WTC11 (cell line): Measurements from ENCODE around the gene IGFALS. TPM values are rescaled to one million over a fixed set of nuclear protein-coding genes. Genes with fewer than 3 reads are reported as not detected.

Experiments
- ATAC-seq: fragments of 200-7000 bp; cut with Tn5 transposase; 2 replicates; pipeline ENCODE4 v1.10.0; 2021; ENCODE audit warnings: mild to moderate bottlenecking, moderate library complexity
- CTCF ChIA-PET: fragments of 300-600 bp; sonication (Branson Sonifier 250); formaldehyde crosslinking; loops from one replicate; lab custom pipeline; 2021; ENCODE audit warnings: antibody characterized with exemption; lab: Charles Lee
- POLR2A ChIA-PET: fragments of 350-600 bp; sonication (Branson Sonifier 250); formaldehyde crosslinking; loops from one replicate; lab custom pipeline; 2021; ENCODE audit warnings: antibody characterized with exemption; lab: Charles Lee
- DNase-seq: peaks from one replicate; pipeline ENCODE4 v3.0.0; 2021; ENCODE audit warnings: low spot score
- H3K27ac Mint-ChIP-seq: 2 replicates; pipeline ENCODE4 v1.8.0; 2021; ENCODE audit warnings: mixed read lengths
- H3K27me3 Mint-ChIP-seq: 2 replicates; pipeline ENCODE4 v1.8.0; 2021; ENCODE audit warnings: low read depth, mild to moderate bottlenecking, moderate library complexity, mixed read lengths
- H3K36me3 Mint-ChIP-seq: 2 replicates; pipeline ENCODE4 v1.8.0; 2021; ENCODE audit warnings: mixed read lengths
- H3K4me1 Mint-ChIP-seq: 2 replicates; pipeline ENCODE4 v1.8.0; 2022; ENCODE audit warnings: mixed read lengths
- H3K4me3 Mint-ChIP-seq: 2 replicates; pipeline ENCODE4 v1.8.0; 2021; ENCODE audit warnings: mild to moderate bottlenecking, moderate library complexity, mixed read lengths
- H3K9me3 Mint-ChIP-seq: 2 replicates; pipeline ENCODE4 v1.8.0; 2021; ENCODE audit warnings: mixed read lengths
- ESRRA ChIP-seq: sonication (generic); formaldehyde crosslinking; IDR thresholded peaks from 2 replicates; pipeline ENCODE4 v1.8.1; 2022; ENCODE audit warnings: mild to moderate bottlenecking, missing genetic modification reagents, borderline replicate concordance
- HMGA2 ChIP-seq: fragments of 250-450 bp; sonication (Bioruptor Pico); IDR thresholded peaks from 2 replicates; pipeline ENCODE4 v1.4.0; 2021; ENCODE audit warnings: mild to moderate bottlenecking, moderate library complexity
- RORB ChIP-seq: fragments of 250-450 bp; sonication (Bioruptor Pico); IDR thresholded peaks from 2 replicates; pipeline ENCODE4 v1.9.0; 2021; ENCODE audit warnings: mild to moderate bottlenecking
- SOX15 ChIP-seq: fragments of 250-450 bp; sonication (Bioruptor Pico); IDR thresholded peaks from 2 replicates; pipeline ENCODE4 v1.9.0; 2021; ENCODE audit warnings: mild to moderate bottlenecking
- TEAD1 ChIP-seq: sonication (generic); formaldehyde crosslinking; IDR thresholded peaks from 2 replicates; pipeline ENCODE4 v1.8.0; 2022; ENCODE audit warnings: mild to moderate bottlenecking, missing genetic modification reagents
- ZNF219 ChIP-seq: sonication (generic); formaldehyde crosslinking; IDR thresholded peaks from 2 replicates; pipeline ENCODE4 v1.8.0; 2023; ENCODE audit warnings: missing genetic modification reagents, mild to moderate bottlenecking, borderline replicate concordance
- ZNF232 ChIP-seq: sonication (generic); formaldehyde crosslinking; IDR thresholded peaks from 2 replicates; pipeline ENCODE4 v1.8.0; 2022; ENCODE audit warnings: mild to moderate bottlenecking, missing genetic modification reagents
- total RNA-seq: library from RNA; stranded (reverse); gene quantifications from 3 replicates; pipeline ENCODE4 v1.2.3, GENCODE V29; 2021
- TF ChIP-seq, protein P1 (sequence below): sonication (generic); formaldehyde crosslinking; IDR thresholded peaks from 2 replicates; pipeline ENCODE4 v1.8.1; 2023; ENCODE audit warnings: mild to moderate bottlenecking, missing genetic modification reagents, moderate library complexity
- TF ChIP-seq, protein P2 (sequence below): sonication (generic); formaldehyde crosslinking; IDR thresholded peaks from 2 replicates; pipeline ENCODE4 v1.8.0; 2023; ENCODE audit warnings: mild to moderate bottlenecking, missing genetic modification reagents
- TF ChIP-seq, protein P3 (sequence below): sonication (generic); formaldehyde crosslinking; IDR thresholded peaks from 2 replicates; pipeline ENCODE4 v1.8.0; 2022; ENCODE audit warnings: mild to moderate bottlenecking, missing genetic modification reagents
- TF ChIP-seq, protein P4 (sequence below): sonication (generic); formaldehyde crosslinking; IDR thresholded peaks from 2 replicates; pipeline ENCODE4 v1.8.1; 2022; ENCODE audit warnings: missing genetic modification reagents, borderline replicate concordance
- TF ChIP-seq, protein P5 (sequence below): sonication (generic); formaldehyde crosslinking; IDR thresholded peaks from 2 replicates; pipeline ENCODE4 v1.8.1; 2023; ENCODE audit warnings: mild to moderate bottlenecking, missing genetic modification reagents, moderate library complexity
- TF ChIP-seq, protein P6 (sequence below): sonication (generic); formaldehyde crosslinking; IDR thresholded peaks from 2 replicates; pipeline ENCODE4 v1.8.0; 2022; ENCODE audit warnings: mild to moderate bottlenecking, missing genetic modification reagents
- TF ChIP-seq, protein P7 (sequence below): fragments of 250-450 bp; sonication (Bioruptor Pico); IDR thresholded peaks from 2 replicates; pipeline ENCODE4 v1.9.0; 2021; ENCODE audit warnings: moderate library complexity, mild to moderate bottlenecking, inconsistent platforms, borderline replicate concordance
- TF ChIP-seq, protein P8 (sequence below): sonication (generic); formaldehyde crosslinking; IDR thresholded peaks from 2 replicates; pipeline ENCODE4 v1.8.0; 2022; ENCODE audit warnings: missing genetic modification reagents
- TF ChIP-seq, protein P9 (sequence below): sonication (generic); formaldehyde crosslinking; IDR thresholded peaks from 2 replicates; pipeline ENCODE4 v1.8.1; 2022; ENCODE audit warnings: low read depth, missing genetic modification reagents, borderline replicate concordance

The IGFALS gene
- total RNA-seq, 1 experiment from 2014 or later: not detected

DNA sequence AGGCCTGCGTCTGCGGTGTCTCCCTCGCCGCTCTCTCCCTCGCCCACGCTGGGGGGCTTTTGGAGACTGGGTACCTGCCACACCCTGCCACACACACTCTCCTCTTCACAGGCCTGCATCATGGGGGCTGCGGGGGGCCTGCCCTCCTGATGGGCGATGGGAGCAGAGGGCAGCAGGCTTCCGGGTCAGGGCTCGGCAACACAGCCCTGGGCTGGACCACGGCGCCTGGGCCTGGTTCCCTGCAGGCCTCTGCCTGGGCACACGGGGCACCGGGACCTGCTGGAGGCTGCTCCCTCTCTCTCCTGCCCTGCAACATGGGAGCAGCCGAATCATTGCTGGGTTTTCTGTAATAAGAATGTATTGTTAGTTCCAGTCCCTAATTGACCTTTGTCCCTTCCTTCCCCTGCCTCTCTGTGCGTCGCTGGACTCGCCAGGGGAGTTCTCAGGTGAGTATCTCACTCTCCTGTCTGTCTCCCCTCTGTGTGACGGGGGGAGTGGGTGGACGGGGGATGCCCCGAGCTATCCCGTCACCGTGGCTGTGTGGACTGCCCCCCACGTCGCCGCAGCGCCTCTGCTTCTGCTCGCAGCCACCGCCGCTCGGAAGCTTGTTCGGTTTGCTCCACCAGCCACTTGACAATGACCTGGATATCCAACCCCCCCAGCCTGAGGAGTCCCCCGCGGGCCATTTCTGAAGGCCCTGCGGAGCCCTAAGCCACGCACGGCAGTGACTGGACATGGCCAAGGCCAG, 35.6 kb downstream of the IGFALS start:
- Mint-ChIP-seq H3K27ac (no peak overlapping the region), H3K4me3 (no peak overlapping the region), H3K36me3 (peaks cover 4% of the 10 kb centered on the region; the same call in 1 of the 2 replicates), H3K9me3 (no peaks in the 10 kb centered on the region), H3K4me1 (no peaks in the 10 kb centered on the region), H3K27me3 (no peaks in the 10 kb centered on the region)
- ChIA-PET CTCF (no interaction called here), POLR2A (no interaction called here)
- TF ChIP-seq, protein P1, sequence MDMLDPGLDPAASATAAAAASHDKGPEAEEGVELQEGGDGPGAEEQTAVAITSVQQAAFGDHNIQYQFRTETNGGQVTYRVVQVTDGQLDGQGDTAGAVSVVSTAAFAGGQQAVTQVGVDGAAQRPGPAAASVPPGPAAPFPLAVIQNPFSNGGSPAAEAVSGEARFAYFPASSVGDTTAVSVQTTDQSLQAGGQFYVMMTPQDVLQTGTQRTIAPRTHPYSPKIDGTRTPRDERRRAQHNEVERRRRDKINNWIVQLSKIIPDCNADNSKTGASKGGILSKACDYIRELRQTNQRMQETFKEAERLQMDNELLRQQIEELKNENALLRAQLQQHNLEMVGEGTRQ (CRISPR knock-in tag): no peak
- TF ChIP-seq, protein P2, sequence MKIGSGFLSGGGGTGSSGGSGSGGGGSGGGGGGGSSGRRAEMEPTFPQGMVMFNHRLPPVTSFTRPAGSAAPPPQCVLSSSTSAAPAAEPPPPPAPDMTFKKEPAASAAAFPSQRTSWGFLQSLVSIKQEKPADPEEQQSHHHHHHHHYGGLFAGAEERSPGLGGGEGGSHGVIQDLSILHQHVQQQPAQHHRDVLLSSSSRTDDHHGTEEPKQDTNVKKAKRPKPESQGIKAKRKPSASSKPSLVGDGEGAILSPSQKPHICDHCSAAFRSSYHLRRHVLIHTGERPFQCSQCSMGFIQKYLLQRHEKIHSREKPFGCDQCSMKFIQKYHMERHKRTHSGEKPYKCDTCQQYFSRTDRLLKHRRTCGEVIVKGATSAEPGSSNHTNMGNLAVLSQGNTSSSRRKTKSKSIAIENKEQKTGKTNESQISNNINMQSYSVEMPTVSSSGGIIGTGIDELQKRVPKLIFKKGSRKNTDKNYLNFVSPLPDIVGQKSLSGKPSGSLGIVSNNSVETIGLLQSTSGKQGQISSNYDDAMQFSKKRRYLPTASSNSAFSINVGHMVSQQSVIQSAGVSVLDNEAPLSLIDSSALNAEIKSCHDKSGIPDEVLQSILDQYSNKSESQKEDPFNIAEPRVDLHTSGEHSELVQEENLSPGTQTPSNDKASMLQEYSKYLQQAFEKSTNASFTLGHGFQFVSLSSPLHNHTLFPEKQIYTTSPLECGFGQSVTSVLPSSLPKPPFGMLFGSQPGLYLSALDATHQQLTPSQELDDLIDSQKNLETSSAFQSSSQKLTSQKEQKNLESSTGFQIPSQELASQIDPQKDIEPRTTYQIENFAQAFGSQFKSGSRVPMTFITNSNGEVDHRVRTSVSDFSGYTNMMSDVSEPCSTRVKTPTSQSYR (CRISPR knock-in tag): no peak
- TF ChIP-seq, protein P3, sequence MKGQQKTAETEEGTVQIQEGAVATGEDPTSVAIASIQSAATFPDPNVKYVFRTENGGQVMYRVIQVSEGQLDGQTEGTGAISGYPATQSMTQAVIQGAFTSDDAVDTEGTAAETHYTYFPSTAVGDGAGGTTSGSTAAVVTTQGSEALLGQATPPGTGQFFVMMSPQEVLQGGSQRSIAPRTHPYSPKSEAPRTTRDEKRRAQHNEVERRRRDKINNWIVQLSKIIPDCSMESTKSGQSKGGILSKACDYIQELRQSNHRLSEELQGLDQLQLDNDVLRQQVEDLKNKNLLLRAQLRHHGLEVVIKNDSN: no peak
- TF ChIP-seq, protein P4, sequence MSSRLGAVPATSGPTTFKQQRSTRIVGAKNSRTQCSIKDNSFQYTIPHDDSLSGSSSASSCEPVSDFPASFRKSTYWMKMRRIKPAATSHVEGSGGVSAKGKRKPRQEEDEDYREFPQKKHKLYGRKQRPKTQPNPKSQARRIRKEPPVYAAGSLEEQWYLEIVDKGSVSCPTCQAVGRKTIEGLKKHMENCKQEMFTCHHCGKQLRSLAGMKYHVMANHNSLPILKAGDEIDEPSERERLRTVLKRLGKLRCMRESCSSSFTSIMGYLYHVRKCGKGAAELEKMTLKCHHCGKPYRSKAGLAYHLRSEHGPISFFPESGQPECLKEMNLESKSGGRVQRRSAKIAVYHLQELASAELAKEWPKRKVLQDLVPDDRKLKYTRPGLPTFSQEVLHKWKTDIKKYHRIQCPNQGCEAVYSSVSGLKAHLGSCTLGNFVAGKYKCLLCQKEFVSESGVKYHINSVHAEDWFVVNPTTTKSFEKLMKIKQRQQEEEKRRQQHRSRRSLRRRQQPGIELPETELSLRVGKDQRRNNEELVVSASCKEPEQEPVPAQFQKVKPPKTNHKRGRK: no peak
- TF ChIP-seq, protein P5, sequence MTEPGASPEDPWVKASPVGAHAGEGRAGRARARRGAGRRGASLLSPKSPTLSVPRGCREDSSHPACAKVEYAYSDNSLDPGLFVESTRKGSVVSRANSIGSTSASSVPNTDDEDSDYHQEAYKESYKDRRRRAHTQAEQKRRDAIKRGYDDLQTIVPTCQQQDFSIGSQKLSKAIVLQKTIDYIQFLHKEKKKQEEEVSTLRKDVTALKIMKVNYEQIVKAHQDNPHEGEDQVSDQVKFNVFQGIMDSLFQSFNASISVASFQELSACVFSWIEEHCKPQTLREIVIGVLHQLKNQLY (CRISPR knock-in tag): no peak
- TF ChIP-seq RORB (CRISPR knock-in tag) (no peak), ZNF219 (CRISPR knock-in tag) (no peak), SOX15 (CRISPR knock-in tag) (no peak), ESRRA (CRISPR knock-in tag) (no peak)
- TF ChIP-seq, protein P6, sequence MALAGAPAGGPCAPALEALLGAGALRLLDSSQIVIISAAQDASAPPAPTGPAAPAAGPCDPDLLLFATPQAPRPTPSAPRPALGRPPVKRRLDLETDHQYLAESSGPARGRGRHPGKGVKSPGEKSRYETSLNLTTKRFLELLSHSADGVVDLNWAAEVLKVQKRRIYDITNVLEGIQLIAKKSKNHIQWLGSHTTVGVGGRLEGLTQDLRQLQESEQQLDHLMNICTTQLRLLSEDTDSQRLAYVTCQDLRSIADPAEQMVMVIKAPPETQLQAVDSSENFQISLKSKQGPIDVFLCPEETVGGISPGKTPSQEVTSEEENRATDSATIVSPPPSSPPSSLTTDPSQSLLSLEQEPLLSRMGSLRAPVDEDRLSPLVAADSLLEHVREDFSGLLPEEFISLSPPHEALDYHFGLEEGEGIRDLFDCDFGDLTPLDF (CRISPR knock-in tag): no peak
- ATAC-seq (no peak), DNase-seq (no peak)

DNA sequence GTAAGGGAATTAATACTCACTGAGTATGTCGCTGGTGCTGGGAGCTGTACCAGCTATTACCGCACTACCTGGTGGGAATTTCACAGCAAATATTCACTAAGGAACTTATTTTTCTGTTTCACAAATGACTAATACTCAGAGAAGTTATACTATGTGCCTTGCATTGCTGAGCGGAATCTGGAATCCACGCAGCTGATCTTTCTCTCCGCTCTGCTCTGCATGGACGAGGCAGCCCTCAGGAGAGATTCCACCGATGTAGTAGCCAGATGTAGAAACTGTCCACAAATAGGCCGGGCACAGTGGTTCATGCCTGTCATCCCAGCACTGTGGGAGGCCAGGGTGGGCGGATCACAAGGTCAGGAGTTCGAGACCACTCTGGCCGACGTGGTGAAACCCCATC, 39.3 kb downstream of the IGFALS start:
- H3K27me3 Mint-ChIP-seq: no peaks in the 10 kb centered on the region
- CTCF ChIA-PET: interaction anchor here (1.8 kb wide), 1 partner anchor 31 kb away, joined by 6 read pairs; no protein-coding TSS in a partner anchor
- no peak overlapping the region for H3K4me3 Mint-ChIP-seq
- no peak overlapping the region for H3K27ac Mint-ChIP-seq
- POLR2A ChIA-PET: no interaction called here
- no peaks in the 10 kb centered on the region for H3K9me3 Mint-ChIP-seq
- ATAC-seq: no peak
- no peaks in the 10 kb centered on the region for H3K4me1 Mint-ChIP-seq
- H3K36me3 Mint-ChIP-seq: peaks cover 11% of the 10 kb centered on the region; the same call in 1 of the 2 replicates
- no peak for DNase-seq
- TF ChIP-seq TEAD1 (no peak), ZNF232 (CRISPR knock-in tag) (no peak), HMGA2 (CRISPR knock-in tag) (no peak)
- TF ChIP-seq, protein P2 (CRISPR knock-in tag): no peak
- TF ChIP-seq, protein P7, sequence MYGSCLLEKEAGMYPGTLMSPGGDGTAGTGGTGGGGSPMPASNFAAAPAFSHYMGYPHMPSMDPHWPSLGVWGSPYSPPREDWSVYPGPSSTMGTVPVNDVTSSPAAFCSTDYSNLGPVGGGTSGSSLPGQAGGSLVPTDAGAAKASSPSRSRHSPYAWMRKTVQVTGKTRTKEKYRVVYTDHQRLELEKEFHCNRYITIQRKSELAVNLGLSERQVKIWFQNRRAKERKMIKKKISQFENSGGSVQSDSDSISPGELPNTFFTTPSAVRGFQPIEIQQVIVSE (CRISPR knock-in tag): no peak
- TF ChIP-seq, protein P8, sequence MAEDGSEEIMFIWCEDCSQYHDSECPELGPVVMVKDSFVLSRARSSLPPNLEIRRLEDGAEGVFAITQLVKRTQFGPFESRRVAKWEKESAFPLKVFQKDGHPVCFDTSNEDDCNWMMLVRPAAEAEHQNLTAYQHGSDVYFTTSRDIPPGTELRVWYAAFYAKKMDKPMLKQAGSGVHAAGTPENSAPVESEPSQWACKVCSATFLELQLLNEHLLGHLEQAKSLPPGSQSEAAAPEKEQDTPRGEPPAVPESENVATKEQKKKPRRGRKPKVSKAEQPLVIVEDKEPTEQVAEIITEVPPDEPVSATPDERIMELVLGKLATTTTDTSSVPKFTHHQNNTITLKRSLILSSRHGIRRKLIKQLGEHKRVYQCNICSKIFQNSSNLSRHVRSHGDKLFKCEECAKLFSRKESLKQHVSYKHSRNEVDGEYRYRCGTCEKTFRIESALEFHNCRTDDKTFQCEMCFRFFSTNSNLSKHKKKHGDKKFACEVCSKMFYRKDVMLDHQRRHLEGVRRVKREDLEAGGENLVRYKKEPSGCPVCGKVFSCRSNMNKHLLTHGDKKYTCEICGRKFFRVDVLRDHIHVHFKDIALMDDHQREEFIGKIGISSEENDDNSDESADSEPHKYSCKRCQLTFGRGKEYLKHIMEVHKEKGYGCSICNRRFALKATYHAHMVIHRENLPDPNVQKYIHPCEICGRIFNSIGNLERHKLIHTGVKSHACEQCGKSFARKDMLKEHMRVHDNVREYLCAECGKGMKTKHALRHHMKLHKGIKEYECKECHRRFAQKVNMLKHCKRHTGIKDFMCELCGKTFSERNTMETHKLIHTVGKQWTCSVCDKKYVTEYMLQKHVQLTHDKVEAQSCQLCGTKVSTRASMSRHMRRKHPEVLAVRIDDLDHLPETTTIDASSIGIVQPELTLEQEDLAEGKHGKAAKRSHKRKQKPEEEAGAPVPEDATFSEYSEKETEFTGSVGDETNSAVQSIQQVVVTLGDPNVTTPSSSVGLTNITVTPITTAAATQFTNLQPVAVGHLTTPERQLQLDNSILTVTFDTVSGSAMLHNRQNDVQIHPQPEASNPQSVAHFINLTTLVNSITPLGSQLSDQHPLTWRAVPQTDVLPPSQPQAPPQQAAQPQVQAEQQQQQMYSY: no peak
- TF ChIP-seq, protein P9, sequence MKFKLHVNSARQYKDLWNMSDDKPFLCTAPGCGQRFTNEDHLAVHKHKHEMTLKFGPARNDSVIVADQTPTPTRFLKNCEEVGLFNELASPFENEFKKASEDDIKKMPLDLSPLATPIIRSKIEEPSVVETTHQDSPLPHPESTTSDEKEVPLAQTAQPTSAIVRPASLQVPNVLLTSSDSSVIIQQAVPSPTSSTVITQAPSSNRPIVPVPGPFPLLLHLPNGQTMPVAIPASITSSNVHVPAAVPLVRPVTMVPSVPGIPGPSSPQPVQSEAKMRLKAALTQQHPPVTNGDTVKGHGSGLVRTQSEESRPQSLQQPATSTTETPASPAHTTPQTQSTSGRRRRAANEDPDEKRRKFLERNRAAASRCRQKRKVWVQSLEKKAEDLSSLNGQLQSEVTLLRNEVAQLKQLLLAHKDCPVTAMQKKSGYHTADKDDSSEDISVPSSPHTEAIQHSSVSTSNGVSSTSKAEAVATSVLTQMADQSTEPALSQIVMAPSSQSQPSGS (CRISPR knock-in tag): no peak
